HG02571 (cell line): ENCODE results near the gene SRGAP2C.
"Not testable (repeated sequence)": the region's sequence is repeated elsewhere in the genome, so short reads cannot be mapped to it uniquely, and the experiment has no call there.

ENCODE experiments used
- ATAC-seq: cut with Tn5 transposase; IDR thresholded peaks from one replicate; pipeline ENCODE4 v1.9.1; 2021; ENCODE audit warnings: mild to moderate bottlenecking, moderate library complexity; ENCODE audit not compliant: unreplicated experiment

Gene SRGAP2C

GRCh38 chr1:121278202-121278601 is 93.4 kb downstream of the SRGAP2C start:
- ATAC-seq, result not testable (repeated sequence)

DNA sequence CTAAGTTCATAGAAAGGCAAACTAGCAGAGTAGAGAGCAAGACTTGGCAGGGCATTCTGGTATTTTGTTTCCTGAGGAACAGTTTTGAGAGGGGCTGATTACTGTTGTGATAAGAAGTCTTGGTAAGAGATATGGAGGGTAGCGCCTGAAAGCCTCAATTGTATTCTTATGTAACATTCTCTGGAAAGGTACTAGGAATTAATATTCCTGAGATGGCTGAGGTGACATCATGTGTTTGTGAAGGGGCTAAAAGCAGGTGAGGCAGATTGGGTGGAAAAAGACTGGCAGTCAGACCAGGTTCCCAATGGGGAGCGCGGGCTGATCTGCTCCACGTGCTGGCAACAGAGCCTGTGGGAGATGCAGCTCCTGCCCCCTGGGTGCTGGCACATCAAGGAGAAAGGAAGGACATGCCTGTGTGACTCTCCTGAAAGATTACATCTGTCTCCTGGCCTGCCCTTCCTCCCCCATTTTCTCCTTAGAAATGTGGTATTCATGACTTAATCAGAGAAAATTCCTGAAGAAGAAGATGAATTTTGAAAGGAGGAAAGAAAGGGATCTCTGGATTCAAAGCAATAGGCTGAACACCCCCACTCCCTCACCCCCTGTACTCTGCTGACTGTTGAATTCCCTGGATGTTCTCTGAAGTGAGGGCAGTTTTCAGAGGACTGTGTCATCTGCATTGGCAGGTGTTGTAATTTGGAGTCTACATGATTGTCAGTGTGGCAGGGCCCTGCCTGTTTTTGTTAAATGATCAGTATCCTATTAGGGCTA is 94.2 kb downstream of the SRGAP2C start:
- not testable (repeated sequence) for ATAC-seq

GRCh38 chr1:121279548-121279898 is 94.7 kb downstream of the SRGAP2C start:
- ATAC-seq, result not testable (repeated sequence)

GRCh38 chr1:121280699-121281317 is 96.0 kb downstream of the SRGAP2C start:
- not testable (repeated sequence) for ATAC-seq

DNA sequence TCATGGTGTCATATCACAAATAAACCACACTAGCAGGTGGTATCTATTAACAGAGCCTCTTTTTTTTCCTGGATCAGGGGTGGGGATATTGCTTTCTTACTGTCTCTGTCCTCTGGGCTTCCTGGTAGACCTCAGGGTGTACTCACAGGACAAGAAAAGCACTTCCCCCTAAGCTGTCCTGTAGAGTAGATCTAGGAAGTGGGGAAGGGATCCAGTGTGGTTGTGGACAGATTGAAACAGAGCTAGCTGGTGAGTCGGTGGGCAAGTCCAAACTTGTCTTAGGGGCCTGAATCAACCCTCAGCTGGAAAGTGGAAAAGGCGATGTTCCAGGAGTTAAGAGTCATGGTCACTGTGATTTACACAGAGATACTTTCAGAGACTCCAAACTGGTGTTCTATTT is 96.7 kb downstream of the SRGAP2C start:
- not testable (repeated sequence) for ATAC-seq

- not testable (repeated sequence) for ATAC-seq
Observed at GRCh38 chr1:121283587-121284180, 98.9 kb downstream of the SRGAP2C start.

DNA sequence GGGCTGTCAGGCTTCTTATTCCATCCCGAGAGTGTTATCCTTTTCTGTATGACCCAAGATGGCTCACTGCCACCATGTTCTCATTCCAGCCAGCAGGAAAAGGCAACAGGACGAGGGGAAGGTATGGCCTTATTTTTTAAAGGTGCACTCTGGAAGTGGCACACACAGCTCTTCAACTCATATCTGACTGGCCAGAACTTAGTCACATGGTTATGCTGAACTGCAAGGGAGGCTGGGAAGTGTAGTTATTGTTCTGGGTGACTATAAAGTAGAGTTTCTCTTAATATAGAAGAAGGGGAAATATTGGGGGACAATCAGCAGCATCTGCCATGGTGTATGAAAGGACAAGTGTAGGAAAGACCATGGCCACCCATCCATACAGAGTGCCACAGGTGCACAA is 107.8 kb downstream of the SRGAP2C start:
- not testable (repeated sequence) for ATAC-seq

DNA sequence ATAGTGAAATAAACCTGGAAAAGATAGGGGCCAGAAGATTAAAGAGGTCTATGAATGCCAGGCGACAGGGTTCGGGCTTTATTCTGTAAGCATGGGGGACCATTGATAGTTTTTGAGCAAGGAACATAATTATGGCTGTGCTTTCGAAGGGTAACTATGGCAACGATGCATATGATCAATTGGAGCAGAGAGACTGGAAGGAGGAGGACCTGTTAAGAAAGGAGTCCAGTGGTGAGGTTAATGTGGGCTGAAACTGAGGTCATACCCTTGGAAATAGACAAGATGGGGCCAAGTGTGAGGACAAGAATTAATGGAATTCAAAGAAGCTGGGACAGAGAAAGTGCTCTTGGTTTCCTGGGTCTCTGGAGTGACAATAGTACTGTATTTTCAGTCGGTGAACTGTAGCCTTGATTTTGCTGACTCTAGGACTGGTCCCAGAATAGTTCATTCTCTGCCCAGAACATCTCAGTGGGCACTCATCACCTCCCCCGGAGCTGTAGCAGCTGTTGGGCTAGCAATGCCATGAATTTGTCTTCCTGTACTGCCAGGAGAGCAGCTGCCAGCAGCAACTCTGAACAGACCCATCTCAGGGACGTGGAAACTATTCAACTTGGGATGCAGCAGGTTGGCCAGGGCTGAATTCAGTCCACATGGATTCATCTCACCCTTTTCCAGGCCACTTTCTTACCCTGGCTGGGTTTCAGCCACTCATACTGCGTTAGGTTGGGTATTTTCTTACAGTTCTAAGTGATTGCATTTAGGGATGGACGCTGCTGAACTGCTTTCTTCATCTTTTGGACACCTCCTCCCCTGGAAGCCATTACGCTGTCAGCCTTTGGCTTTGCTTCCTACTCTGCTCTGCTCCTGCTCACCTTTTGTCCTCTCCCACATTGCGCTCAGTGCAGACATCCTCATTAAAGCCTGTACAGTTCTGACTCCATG is 108.8 kb downstream of the SRGAP2C start:
- not testable (repeated sequence) for ATAC-seq

GRCh38 chr1:121294205-121294570 is 109.4 kb downstream of the SRGAP2C start:
- not testable (repeated sequence) for ATAC-seq

- not testable (repeated sequence) for ATAC-seq
Observed at GRCh38 chr1:121296563-121296962, 111.8 kb downstream of the SRGAP2C start.

DNA sequence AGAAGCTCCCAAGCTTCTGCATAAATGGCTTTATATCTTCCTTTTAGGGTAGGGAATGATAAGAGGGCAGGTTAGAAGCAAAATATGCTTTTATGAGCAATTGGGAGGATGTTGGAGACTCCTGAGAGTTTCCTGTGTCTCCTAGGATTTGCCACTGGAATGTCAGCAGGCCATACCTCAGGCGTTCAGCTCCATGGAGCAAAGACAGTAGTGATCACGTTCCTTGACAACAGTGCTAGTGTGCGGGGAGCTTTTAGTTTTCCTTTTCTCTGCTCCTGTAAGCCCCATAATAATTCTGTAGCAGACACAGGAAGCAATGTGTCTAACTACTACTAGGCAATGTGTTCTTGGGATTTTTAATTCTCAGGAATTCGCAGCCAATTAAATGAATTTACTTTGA is 113.8 kb downstream of the SRGAP2C start:
- not testable (repeated sequence) for ATAC-seq

GRCh38 chr1:121299514-121300149 is 114.9 kb downstream of the SRGAP2C start:
- not testable (repeated sequence) for ATAC-seq

DNA sequence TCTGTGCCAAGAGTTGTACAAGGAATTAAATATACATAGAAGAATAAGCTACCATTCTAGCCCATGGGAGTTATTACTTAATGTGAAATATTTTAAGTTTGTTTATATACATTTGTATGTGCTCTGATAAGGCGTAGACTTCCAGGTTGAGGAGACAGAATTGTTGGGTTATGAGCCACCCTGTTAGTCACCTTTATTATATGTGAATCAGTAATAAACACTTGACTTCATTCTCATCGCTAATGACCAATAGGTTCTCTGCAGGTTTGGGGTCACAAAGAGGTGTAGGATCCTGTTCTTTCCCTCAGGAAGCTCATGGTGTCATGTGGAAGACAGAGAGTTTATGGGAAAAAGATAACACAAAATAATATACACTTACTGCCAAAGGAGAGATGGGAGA is 117.1 kb downstream of the SRGAP2C start:
- not testable (repeated sequence) for ATAC-seq

- not testable (repeated sequence) for ATAC-seq
Observed at GRCh38 chr1:121307759-121308158, 123.0 kb downstream of the SRGAP2C start.

DNA sequence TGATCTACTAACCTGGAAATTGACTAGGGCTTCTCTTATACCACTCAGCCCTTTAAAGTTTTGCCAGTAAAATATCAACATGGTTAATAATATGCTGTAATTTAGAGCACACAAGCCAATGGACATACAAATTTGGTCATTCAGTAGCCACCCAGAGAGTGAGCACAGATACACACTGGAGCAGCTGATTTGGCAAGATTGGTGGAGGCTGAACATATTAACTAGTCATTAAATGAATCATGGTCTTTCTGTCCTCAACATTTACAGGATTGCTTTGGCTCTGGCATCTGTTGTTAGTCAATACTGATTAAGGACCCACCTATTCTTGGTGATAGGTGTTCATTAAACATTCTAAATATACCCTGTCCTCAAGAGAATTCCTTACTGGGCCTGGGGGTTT is 130.7 kb downstream of the SRGAP2C start:
- not testable (repeated sequence) for ATAC-seq

DNA sequence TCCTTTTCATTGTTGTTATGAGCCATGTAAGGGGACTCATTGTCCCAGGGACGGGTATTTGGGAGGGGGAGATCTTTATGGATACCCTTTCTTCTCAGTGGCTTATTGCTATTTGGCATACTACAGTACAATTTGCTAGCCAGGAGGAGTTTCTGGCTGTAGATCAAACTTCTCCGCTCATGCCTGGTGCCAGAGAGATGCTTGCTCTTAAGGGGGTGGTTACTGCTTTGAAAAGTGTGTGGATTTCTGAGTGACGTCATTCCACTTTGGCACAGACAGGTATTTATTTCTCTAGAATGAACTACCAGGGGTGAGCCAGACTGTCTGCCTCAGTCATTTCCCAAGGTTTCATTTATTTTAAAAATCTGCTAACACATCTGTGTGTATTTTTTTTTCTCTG is 131.3 kb downstream of the SRGAP2C start:
- ATAC-seq, result not testable (repeated sequence)

DNA sequence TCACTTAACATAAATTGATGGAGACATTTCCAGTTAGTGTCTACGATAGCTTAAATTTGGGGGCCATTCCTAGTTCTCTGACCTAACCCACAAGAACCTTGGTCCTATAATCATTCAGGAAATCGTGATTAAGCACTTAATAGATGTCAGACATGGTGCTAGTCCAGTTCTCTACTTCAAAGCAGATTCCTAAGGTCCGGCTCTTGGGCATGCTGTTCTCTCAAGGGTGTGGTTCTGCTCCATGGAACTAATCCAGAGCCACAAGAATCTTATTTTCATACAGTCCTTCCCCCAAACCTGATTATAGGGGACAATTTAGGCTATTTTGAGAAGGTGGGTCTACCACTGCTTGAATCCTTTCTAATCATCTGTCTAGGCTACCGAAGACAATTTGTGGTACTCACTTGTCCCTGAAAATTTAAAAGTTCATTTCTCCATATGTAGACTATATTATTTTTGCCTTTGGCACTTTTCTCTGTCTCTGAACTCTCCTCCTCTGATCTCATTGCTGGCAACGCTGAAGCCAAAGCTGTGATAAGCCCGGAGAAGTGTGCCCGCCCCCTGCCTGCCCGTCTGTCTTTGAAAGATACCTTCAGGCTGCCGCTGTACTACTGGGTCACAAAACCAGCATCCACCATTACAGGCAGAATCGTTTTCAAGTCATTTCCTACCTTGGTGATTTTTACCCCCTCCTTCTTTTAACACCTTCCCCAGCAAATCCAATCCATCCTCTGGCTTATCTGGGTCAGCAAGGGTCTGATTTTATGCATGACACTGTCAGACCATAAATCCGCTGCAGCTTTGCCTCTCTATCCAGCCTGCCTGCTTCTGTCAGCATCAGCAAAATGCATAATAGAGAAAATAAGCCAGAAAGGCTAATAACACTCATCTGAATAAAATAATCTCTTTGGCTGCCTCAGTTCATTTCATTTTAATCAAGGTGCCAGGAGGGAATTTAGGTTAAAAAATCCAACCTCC is 133.0 kb downstream of the SRGAP2C start:
- ATAC-seq, result not testable (repeated sequence)

GRCh38 chr1:121318687-121319086 is 133.9 kb downstream of the SRGAP2C start:
- ATAC-seq, result not testable (repeated sequence)

- not testable (repeated sequence) for ATAC-seq
Observed at GRCh38 chr1:121321660-121322059, 136.9 kb downstream of the SRGAP2C start.
